Endothelial cell of umbilical vein (primary cell): Measurements from ENCODE around the gene PPIL1. TPM values are rescaled to one million over a fixed set of nuclear protein-coding genes. Genes with fewer than 3 reads are reported as not detected.

Experiments
- BruUV-seq: library from RNA; stranded (reverse); fragments of 400-500 nt; replicated peaks from 2 replicates; lab custom pipeline; 2021; lab: Mats Ljungman, UMichigan
- CTCF ChIA-PET: fragments of 300-600, 350-600 bp; sonication (Branson Sonifier 250); formaldehyde crosslinking; loops from one replicate; lab custom pipeline; 2021; ENCODE audit warnings: antibody characterized with exemption, inconsistent platforms; lab: Charles Lee
- POLR2A ChIA-PET: fragments of 300-600, 350-600 bp; sonication (Branson Sonifier 250); formaldehyde crosslinking; loops from one replicate; lab custom pipeline; 2021; ENCODE audit warnings: antibody characterized with exemption, inconsistent platforms; lab: Charles Lee
- DNase-seq: peaks from one replicate; pipeline ENCODE4 v3.0.0-alpha.2; 2011; ENCODE audit warnings: low read depth, low spot score
- FAIRE-seq: peaks from 2 replicates; lab custom pipeline; 2011; peaks lifted over from hg19 to GRCh38; lab: Jason Lieb, UNC
- H2AFZ ChIP-seq: 2 replicates; pipeline ENCODE4 v1.6.0; 2012; ENCODE audit warnings: low read depth, low read length, control low read depth, inconsistent platforms
- H3K27ac ChIP-seq: 2 replicates; pipeline ENCODE4 v1.5.1; 2011; ENCODE audit warnings: low read depth, mild to moderate bottlenecking, control low read depth, low read length, moderate library complexity; ENCODE audit not compliant: insufficient read depth
- H3K27me3 ChIP-seq, 2 experiments: 2 replicates each; pipeline versions ENCODE4 v1.6.0 to v1.6.1; 2011; ENCODE audit warnings: low read length in 2 of 2, mixed read lengths in 1 of 2; ENCODE audit not compliant: control insufficient read depth in 2 of 2, insufficient read depth in 2 of 2
- H3K36me3 ChIP-seq, 2 experiments: 2 replicates in 1 of 2; 3 replicates in 1 of 2; pipeline ENCODE4 v1.5.1; 2011; ENCODE audit warnings: low read length in 2 of 2, mild to moderate bottlenecking in 1 of 2, moderate library complexity in 1 of 2; ENCODE audit not compliant: control insufficient read depth in 2 of 2, insufficient read depth in 2 of 2; ENCODE audit errors: extremely low read depth in 1 of 2
- H3K4me1 ChIP-seq: 3 replicates; pipeline ENCODE4 v1.5.1; 2011; ENCODE audit warnings: mild to moderate bottlenecking, low read length; ENCODE audit not compliant: control insufficient read depth, insufficient read depth; ENCODE audit errors: extremely low read depth
- H3K4me2 ChIP-seq: 2 replicates; pipeline ENCODE4 v1.6.1; 2011; ENCODE audit warnings: low read length, control low read depth, mixed read lengths; ENCODE audit not compliant: insufficient read depth
- H3K4me3 ChIP-seq, 3 experiments: fragments of 200-600 bp in 1 of 3; sonication (generic), shearing (Covaris generic) in 1 of 3; replicated peaks in 1 of 3; 2 replicates each; pipeline ENCODE4 v1.5.1; 2011 to 2016; ENCODE audit warnings: control low read depth in 3 of 3, low read length in 3 of 3, mild to moderate bottlenecking in 2 of 3, inconsistent platforms in 1 of 3, low read depth in 1 of 3, moderate library complexity in 1 of 3; ENCODE audit not compliant: insufficient read depth in 1 of 3
- H3K79me2 ChIP-seq: 2 replicates; pipeline ENCODE4 v1.6.0; 2012; ENCODE audit warnings: low read length, inconsistent platforms; ENCODE audit not compliant: control insufficient read depth, insufficient read depth
- H3K9ac ChIP-seq: replicated peaks from 2 replicates; pipeline ENCODE3; 2011; ENCODE audit warnings: low read length, control low read depth; ENCODE audit not compliant: insufficient read depth; ENCODE audit errors: extremely low read depth
- H3K9me1 ChIP-seq: replicated peaks from 3 replicates; pipeline ENCODE4 v1.6.0; 2011; ENCODE audit warnings: mild to moderate bottlenecking, low read length; ENCODE audit not compliant: control insufficient read depth, insufficient read depth; ENCODE audit errors: extremely low read depth
- H3K9me3 ChIP-seq: replicated peaks from 2 replicates; pipeline ENCODE4 v1.5.1; 2012; ENCODE audit warnings: low read length, inconsistent platforms; ENCODE audit not compliant: control insufficient read depth, insufficient read depth
- H4K20me1 ChIP-seq: replicated peaks from 2 replicates; pipeline ENCODE3; 2011; ENCODE audit warnings: mild to moderate bottlenecking, low read length; ENCODE audit not compliant: control insufficient read depth, insufficient read depth; ENCODE audit errors: extremely low read depth
- CTCF ChIP-seq, 2 donors: IDR thresholded peaks; 1 replicate in 1 of 2; 2 replicates in 1 of 2; pipeline ENCODE4 v1.5.1; 2011; ENCODE audit warnings: low read length in 2 of 2, mild to moderate bottlenecking in 2 of 2, moderate library complexity in 2 of 2, control low read depth in 1 of 2, inconsistent platforms in 1 of 2, low read depth in 1 of 2; ENCODE audit not compliant: insufficient read depth in 1 of 2; ENCODE audit errors: extremely low read depth in 1 of 2
- EZH2 ChIP-seq: IDR thresholded peaks from 2 replicates; pipeline ENCODE4 v1.6.1; 2012; ENCODE audit warnings: borderline replicate concordance, low read depth, mild to moderate bottlenecking, moderate library complexity, low read length, inconsistent platforms; ENCODE audit not compliant: severe bottlenecking
- FOS ChIP-seq: IDR thresholded peaks from 2 replicates; pipeline ENCODE4 v1.6.1; 2011; ENCODE audit warnings: mild to moderate bottlenecking, low read length, moderate library complexity, borderline replicate concordance; ENCODE audit not compliant: insufficient read depth
- GATA2 ChIP-seq: IDR thresholded peaks from 2 replicates; pipeline ENCODE4 v1.7.0; 2011; ENCODE audit warnings: low read depth, mild to moderate bottlenecking, moderate library complexity, mixed read lengths, low read length; ENCODE audit not compliant: insufficient read length, insufficient read depth
- JUN ChIP-seq: IDR thresholded peaks from 2 replicates; pipeline ENCODE4 v1.6.1; 2011; ENCODE audit warnings: borderline replicate concordance, low read depth; ENCODE audit not compliant: insufficient read length, insufficient read depth
- MAX ChIP-seq: IDR thresholded peaks from 2 replicates; pipeline ENCODE4 v1.6.1; 2011; ENCODE audit not compliant: insufficient read depth, insufficient read length
- MYC ChIP-seq: IDR thresholded peaks from one replicate; pipeline ENCODE4 v1.6.1; 2011; ENCODE audit warnings: mild to moderate bottlenecking, low read depth, low read length
- POLR2A ChIP-seq: IDR thresholded peaks from 2 replicates; pipeline ENCODE4 v1.6.1; 2012; ENCODE audit warnings: low read depth, mild to moderate bottlenecking, control low read depth, low read length
- POLR2AphosphoS5 ChIP-seq: IDR thresholded peaks from 2 replicates; pipeline ENCODE4 v1.6.1; 2012; ENCODE audit warnings: low read depth, mild to moderate bottlenecking, control low read depth, low read length, moderate library complexity; ENCODE audit not compliant: insufficient read depth
- dilution Hi-C: fragments of 300-500 bp; cut with MboI; formaldehyde crosslinking; loops from one replicate; pipeline ENCODE4 v1.15.0; 2019; ENCODE audit warnings: low sequenced_read_pairs; ENCODE audit not compliant: extremely low pct_ligation_motif_present
- intact Hi-C: fragments of 100-400 bp; cut with micrococcal nuclease; formaldehyde crosslinking; loops from one replicate; pipeline ENCODE4 v1.10.0; 2022
- polyA plus RNA-seq, 4 experiments: library from polyadenylated mRNA; depleted of rRNA in 3 of 4; stranded (reverse) in 3 of 4; unstranded in 1 of 4; fragments of >200 nt; gene quantifications; 2 replicates each; pipeline versions ENCODE4 v1.2.1 to v1.2.3, GENCODE V29; 2011 to 2012; ENCODE audit warnings: missing spikeins in 1 of 4
- total RNA-seq: library from RNA; stranded (reverse); gene quantifications from 2 replicates; pipeline ENCODE4 v1.2.3, GENCODE V29; 2021

PPIL1 gene
- total and polyA plus RNA-seq, 2 donors (not counting 3 experiments of a cell fraction or from before 2014, with no cell fraction given) = 28.6 to 35.6 TPM

GRCh38 chr6:36871686-36872085 is 2.9 kb downstream of the PPIL1 start:
- Histone ChIP-seq H3K79me2 (peaks cover 33% of the 10 kb centered on the region), H3K9me3 (no peaks in the 10 kb centered on the region), H2AFZ (no peak overlapping the region), H4K20me1 (no peaks in the 10 kb centered on the region), H3K4me1 (peaks cover 12% of the 10 kb centered on the region), H3K36me3 (peaks cover 0 to 2% of the 10 kb centered on the region in 2 experiments), H3K4me2 (no peak overlapping the region), H3K4me3 (no peak overlapping the region), H3K27ac (no peak overlapping the region), H3K9me1 (no peaks in the 10 kb centered on the region), H3K27me3 (no peaks in the 10 kb centered on the region), H3K9ac (no peak overlapping the region)
- no TSS peak for BruUV-seq
- CTCF ChIA-PET = interaction anchor here (1.3 to 5.7 kb wide), 4 partner anchors 20 to 146 kb away, joined by 3 to 41 read pairs (median 12); no protein-coding TSS in a partner anchor
- no peak for DNase-seq
- no peak for FAIRE-seq
- no peak for TF ChIP-seq JUN
- no peak for TF ChIP-seq MYC
- TF ChIP-seq GATA2 = no peak
- no peak for TF ChIP-seq FOS
- no peak for TF ChIP-seq CTCF (IDR thresholded peaks at IDR 0.05; ENCODE audit: extremely low read depth in 1 of 2, insufficient read depth in 1 of 2, low read depth in 1 of 2, low read length in 2 of 2)
- TF ChIP-seq POLR2AphosphoS5 = no peak
- no peak for TF ChIP-seq POLR2A
- TF ChIP-seq EZH2 = no peak
- TF ChIP-seq MAX = no peak
- intact Hi-C loops (loop anchor here (5.0 kb wide), 1 partner anchor 194 kb away; the partner anchor contains the start of gene CDKN1A), dilution Hi-C loops (no loop called here)
- POLR2A ChIA-PET = no interaction called here
